AG20443 (cell line): ENCODE data around the gene CFAP107.

Source experiments
- DNase-seq: peaks from one replicate; pipeline ENCODE4 v3.0.0; 2012; ENCODE audit warnings: low spot score, mixed read lengths

The CFAP107 gene

GRCh38 chr1:12741946-12742345, 4.1 kb upstream of the CFAP107 start:
- DNase-seq = no peak

GRCh38 chr1:12745126-12745991, 641 bp upstream of the CFAP107 start:
- no peak for DNase-seq

- DNase-seq = no peak
Measured at GRCh38 chr1:12748778-12749355, 2.9 kb downstream of the CFAP107 start.

GRCh38 chr1:12754738-12755137, 8.7 kb downstream of the CFAP107 start:
- DNase-seq = no peak

- peak; percentile 8 for DNase-seq
Measured at GRCh38 chr1:12756273-12756672, 10.3 kb downstream of the CFAP107 start.

- DNase-seq = peak; percentile 57
Measured at GRCh38 chr1:12756768-12757413, 10.9 kb downstream of the CFAP107 start.

- peak; percentile 6 for DNase-seq
Measured at GRCh38 chr1:12757836-12758235, 11.8 kb downstream of the CFAP107 start.

- DNase-seq = peak; percentile 14
Measured at GRCh38 chr1:12760256-12760795, 14.3 kb downstream of the CFAP107 start.

- DNase-seq = no peak
Measured at GRCh38 chr1:12761781-12762180, 15.8 kb downstream of the CFAP107 start.

- no peak for DNase-seq
Measured at GRCh38 chr1:12762766-12763165, 16.8 kb downstream of the CFAP107 start.

GRCh38 chr1:12763479-12763878, 17.5 kb downstream of the CFAP107 start:
- DNase-seq = no peak

- DNase-seq = no peak
Measured at GRCh38 chr1:12764016-12764415, 18.0 kb downstream of the CFAP107 start.

GRCh38 chr1:12769031-12769430, 23.0 kb downstream of the CFAP107 start:
- peak; percentile 3 for DNase-seq

GRCh38 chr1:12769976-12770505, 24.0 kb downstream of the CFAP107 start:
- peak; percentile 5 for DNase-seq

- no peak for DNase-seq
Measured at GRCh38 chr1:12770620-12771019, 24.6 kb downstream of the CFAP107 start.

- DNase-seq = no peak
Measured at GRCh38 chr1:12771186-12771585, 25.2 kb downstream of the CFAP107 start.

- peak; percentile 2 for DNase-seq
Measured at GRCh38 chr1:12772520-12772919, 26.5 kb downstream of the CFAP107 start.

- DNase-seq = no peak
Measured at GRCh38 chr1:12773438-12773837, 27.4 kb downstream of the CFAP107 start, which contains the start of gene PRAMEF12. Gene PRAMEF12 (plus strand): TSS chr1:12773738. CDS start chr1:12774868, 1,130 bp downstream.

GRCh38 chr1:12774801-12775345, 28.9 kb downstream of the CFAP107 start:
- DNase-seq = peak; percentile 2

- DNase-seq = peak; percentile 3
Measured at GRCh38 chr1:12775443-12775842, 29.4 kb downstream of the CFAP107 start.

- DNase-seq = peak; percentile 2
Measured at GRCh38 chr1:12776801-12777557, 31.0 kb downstream of the CFAP107 start.
